SK-N-SH treated with all-trans-retinoic acid at 6 μM for 48 hours (cell line): ENCODE data around the gene TRAF1.

ENCODE experiments used
- ARNTL ChIP-seq: fragments of 450-650 bp; formaldehyde crosslinking; IDR thresholded peaks from 2 replicates; pipeline ENCODE4 v1.5.0; 2020; ENCODE audit warnings: low read depth, mild to moderate bottlenecking, moderate library complexity, borderline replicate concordance
- PATZ1 ChIP-seq: fragments of 250-450 bp; sonication (Bioruptor Pico); IDR thresholded peaks from 2 replicates; pipeline ENCODE4 v1.8.0; 2020; ENCODE audit warnings: mild to moderate bottlenecking, moderate library complexity, borderline replicate concordance
- RARB ChIP-seq: fragments of 250-450 bp; sonication (Bioruptor Pico); IDR thresholded peaks from 2 replicates; pipeline ENCODE4 v1.8.0; 2021; ENCODE audit warnings: mild to moderate bottlenecking, moderate library complexity
- TOX ChIP-seq: fragments of 250-450 bp; sonication (Bioruptor Pico); IDR thresholded peaks from 2 replicates; pipeline ENCODE4 v1.8.0; 2021; ENCODE audit warnings: mild to moderate bottlenecking, moderate library complexity, borderline replicate concordance
- ZFP3 ChIP-seq: fragments of 250-450 bp; sonication (Bioruptor Pico); IDR thresholded peaks from 2 replicates; pipeline ENCODE4 v1.5.0; 2020; ENCODE audit warnings: mild to moderate bottlenecking, moderate library complexity
- ZNF8 ChIP-seq: fragments of 450-650 bp; formaldehyde crosslinking; IDR thresholded peaks from 2 replicates; pipeline ENCODE4 v1.5.0; 2020; ENCODE audit warnings: mild to moderate bottlenecking, moderate library complexity
- TF ChIP-seq, protein P1 (sequence below): fragments of 250-450 bp; sonication (Bioruptor Pico); IDR thresholded peaks from 2 replicates; pipeline ENCODE4 v1.5.0; 2020; ENCODE audit warnings: mild to moderate bottlenecking, moderate library complexity

GRCh38 chr9:120936764-120937122, 10.1 kb upstream of the TRAF1 start:
- no peak for TF ChIP-seq ZFP3 (CRISPR knock-in tag)
- no peak for TF ChIP-seq ZNF8 (CRISPR knock-in tag)
- no peak for TF ChIP-seq RARB (CRISPR knock-in tag)
- no peak for TF ChIP-seq ARNTL (CRISPR knock-in tag)
- TF ChIP-seq, protein P1, sequence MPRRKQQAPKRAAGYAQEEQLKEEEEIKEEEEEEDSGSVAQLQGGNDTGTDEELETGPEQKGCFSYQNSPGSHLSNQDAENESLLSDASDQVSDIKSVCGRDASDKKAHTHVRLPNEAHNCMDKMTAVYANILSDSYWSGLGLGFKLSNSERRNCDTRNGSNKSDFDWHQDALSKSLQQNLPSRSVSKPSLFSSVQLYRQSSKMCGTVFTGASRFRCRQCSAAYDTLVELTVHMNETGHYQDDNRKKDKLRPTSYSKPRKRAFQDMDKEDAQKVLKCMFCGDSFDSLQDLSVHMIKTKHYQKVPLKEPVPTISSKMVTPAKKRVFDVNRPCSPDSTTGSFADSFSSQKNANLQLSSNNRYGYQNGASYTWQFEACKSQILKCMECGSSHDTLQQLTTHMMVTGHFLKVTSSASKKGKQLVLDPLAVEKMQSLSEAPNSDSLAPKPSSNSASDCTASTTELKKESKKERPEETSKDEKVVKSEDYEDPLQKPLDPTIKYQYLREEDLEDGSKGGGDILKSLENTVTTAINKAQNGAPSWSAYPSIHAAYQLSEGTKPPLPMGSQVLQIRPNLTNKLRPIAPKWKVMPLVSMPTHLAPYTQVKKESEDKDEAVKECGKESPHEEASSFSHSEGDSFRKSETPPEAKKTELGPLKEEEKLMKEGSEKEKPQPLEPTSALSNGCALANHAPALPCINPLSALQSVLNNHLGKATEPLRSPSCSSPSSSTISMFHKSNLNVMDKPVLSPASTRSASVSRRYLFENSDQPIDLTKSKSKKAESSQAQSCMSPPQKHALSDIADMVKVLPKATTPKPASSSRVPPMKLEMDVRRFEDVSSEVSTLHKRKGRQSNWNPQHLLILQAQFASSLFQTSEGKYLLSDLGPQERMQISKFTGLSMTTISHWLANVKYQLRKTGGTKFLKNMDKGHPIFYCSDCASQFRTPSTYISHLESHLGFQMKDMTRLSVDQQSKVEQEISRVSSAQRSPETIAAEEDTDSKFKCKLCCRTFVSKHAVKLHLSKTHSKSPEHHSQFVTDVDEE, result no peak
- TF ChIP-seq TOX (CRISPR knock-in tag), result no peak
- no peak for TF ChIP-seq PATZ1 (CRISPR knock-in tag)
